Psoas muscle (tissue), 8 donors: ENCODE measurements around the gene TLX1. TPM values are rescaled to one million over a fixed set of nuclear protein-coding genes. Genes with fewer than 3 reads are reported as not detected.

Source experiments
- ATAC-seq, 4 donors: fragments of 200-7000 bp; cut with Tn5 transposase; one replicate each; pipeline ENCODE4 v1.9.1; 2020; ENCODE audit warnings: moderate library complexity in 3 of 4, mild to moderate bottlenecking in 2 of 4
- DNase-seq, 2 donors: peaks; one replicate each; pipeline ENCODE4 v3.0.0-alpha.2; 2020
- H3K27ac ChIP-seq: fragments of 200-600 bp; one replicate; pipeline ENCODE4 v1.8.0; 2022
- H3K27me3 ChIP-seq, 3 donors: fragments of 200-600 bp in 1 of 3; one replicate each; pipeline versions ENCODE4 v1.6.1 to v1.8.0; 2013 to 2022; ENCODE audit warnings: low read length in 2 of 3, mild to moderate bottlenecking in 2 of 3, moderate library complexity in 1 of 3; ENCODE audit not compliant: insufficient read depth in 3 of 3
- H3K36me3 ChIP-seq, 2 donors: fragments of 200-600 bp in 1 of 2; one replicate each; pipeline versions ENCODE4 v1.6.1 to v1.8.0; 2013 to 2022; ENCODE audit warnings: low read depth in 1 of 2, mild to moderate bottlenecking in 1 of 2, moderate library complexity in 1 of 2; ENCODE audit not compliant: insufficient read depth in 1 of 2
- H3K4me1 ChIP-seq: fragments of 200-600 bp; one replicate; pipeline ENCODE4 v1.8.0; 2022
- H3K4me3 ChIP-seq: fragments of 200-600 bp; one replicate; pipeline ENCODE4 v1.8.0; 2022; ENCODE audit warnings: mild to moderate bottlenecking
- H3K9me3 ChIP-seq: fragments of 200-600 bp; one replicate; pipeline ENCODE4 v1.8.0; 2022
- CTCF ChIP-seq: fragments of 200-600 bp; IDR thresholded peaks from one replicate; pipeline ENCODE4 v1.8.0; 2022; ENCODE audit warnings: antibody characterized with exemption
- WGBS, 3 donors: extraction: QIAGEN DNeasy Blood & Tissue Kit; methylation state at CpG; one replicate each; pipeline versions ENCODE4 v1.1.6 to v1.1.7; 2013; 5-methylcytosine and 5-hydroxymethylcytosine counted together
- intact Hi-C, 2 donors: fragments of 100-400 bp; cut with DNase I; formaldehyde crosslinking; loops; one replicate each; pipeline versions ENCODE4 v1.11.0 to v1.14.2; 2022
- polyA plus RNA-seq, 3 donors: library from polyadenylated mRNA; stranded (reverse); fragments of 200-250 nt; gene quantifications; one replicate each; pipeline ENCODE4 v1.2.3, GENCODE V29; 2013
- total RNA-seq, 4 donors: library from RNA; stranded (reverse); fragmentation: NEBNext Ultra II Directional in 2 of 4; extraction: Animal tissue kit (Norgen Biotek cat#: 25700) in 2 of 4; gene quantifications; one replicate each; pipeline versions ENCODE4 v1.2.1 to v1.2.4, GENCODE V29; 2021 to 2023
- donor health status: healthy with polysubstance abuse.
- donor health status: DM: no; HTN: no; CAD: no; lungs with moderate emphysema.
- donor health status: Bipolar disorder and iron deficiency.
- donor health status: healthy.
- donor health status: DM: yes; HTN: yes; CAD: no.
- donor health status: DM: no; HTN: no; CAD: no.
- donor health status: DM: no; HTN: no; CAD: no.
- donor health status: DM: yes; HTN: yes; CAD: no.

The TLX1 gene
- total and polyA plus RNA-seq, 7 donors = not detected

- Histone ChIP-seq H3K4me1 (no peaks in the 10 kb centered on the region), H3K4me3 (no peak overlapping the region), H3K36me3 (no peaks in the 10 kb centered on the region), H3K27ac (no peak overlapping the region), H3K27me3 (peaks cover 0 to 9% (median 0%) of the 10 kb centered on the region in 3 donors), H3K9me3 (no peaks in the 10 kb centered on the region)
- intact Hi-C loops = no loop called here
- WGBS, 3 donors = 58 to 80% (median 75%) methylated on average over 2 of the region's 2 CpGs
- DNase-seq = no peak
- ATAC-seq = no peak
- TF ChIP-seq CTCF = no peak
Observed at GRCh38 chr10:101182936-101183335, 51.8 kb downstream of the TLX1 start.

GRCh38 chr10:101183458-101184183 is 52.5 kb downstream of the TLX1 start:
- H3K4me1 ChIP-seq = no peaks in the 10 kb centered on the region
- H3K27me3 ChIP-seq = peaks cover 0 to 9% (median 0%) of the 10 kb centered on the region in 3 donors
- 72 to 82% (median 74%) methylated on average over 6 of the region's 6 CpGs for WGBS, 3 donors
- DNase-seq (no peak), ATAC-seq (no peak)
- no peak overlapping the region for H3K4me3 ChIP-seq
- intact Hi-C loops = no loop called here
- H3K27ac ChIP-seq = no peak overlapping the region
- no peaks in the 10 kb centered on the region for H3K36me3 ChIP-seq
- no peak for TF ChIP-seq CTCF
- H3K9me3 ChIP-seq = no peaks in the 10 kb centered on the region

Other genes starting within 250 kb of the TLX1 start
- 10 to 100 TPM; 11.5 to 26.9 (median 21.0) TPM for gene SLF2, start 218.3 kb upstream of the TLX1 start, total RNA-seq
- 10 to 100 TPM in 2 of 3 donors, 1 to 10 TPM in 1; 8.0 to 20.3 (median 11.5) TPM for gene SLF2, start 218.3 kb upstream of the TLX1 start, polyA plus RNA-seq
- gene SEMA4G, start 161.8 kb upstream of the TLX1 start, total RNA-seq = 1 to 10 TPM in 2 of 4 donors, under 1 TPM in 2; 0.74 to 1.4 (median 0.89) TPM
- gene SEMA4G, start 161.8 kb upstream of the TLX1 start, polyA plus RNA-seq = under 1 TPM; 0.08 to 0.48 (median 0.30) TPM
- gene MRPL43, start 143.8 kb upstream of the TLX1 start, total RNA-seq = 10 to 100 TPM; 56.6 to 90.1 (median 72.6) TPM
- gene MRPL43, start 143.8 kb upstream of the TLX1 start, polyA plus RNA-seq = 100 to 1,000 TPM; 106 to 159 (median 111) TPM
- 10 to 100 TPM; 11.0 to 29.0 (median 19.5) TPM for gene TWNK, start 143.8 kb upstream of the TLX1 start, total RNA-seq
- gene TWNK, start 143.8 kb upstream of the TLX1 start, polyA plus RNA-seq = 10 to 100 TPM; 14.7 to 23.8 (median 22.6) TPM
- 10 to 100 TPM; 20.1 to 66.0 (median 28.7) TPM for gene LZTS2, start 131.5 kb upstream of the TLX1 start, total RNA-seq
- 10 to 100 TPM; 19.0 to 24.6 (median 20.0) TPM for gene LZTS2, start 131.5 kb upstream of the TLX1 start, polyA plus RNA-seq
- gene PDZD7, start 100.2 kb upstream of the TLX1 start, total RNA-seq = under 1 TPM in 2 of 4 donors, not detected in 2; 0.08 to 0.54 TPM
- gene PDZD7, start 100.2 kb upstream of the TLX1 start, polyA plus RNA-seq = under 1 TPM; 0.04 to 0.30 (median 0.06) TPM
- 1 to 10 TPM; 4.4 to 7.0 (median 4.9) TPM for gene SFXN3, start 100.1 kb upstream of the TLX1 start, total RNA-seq
- 1 to 10 TPM; 3.2 to 6.1 (median 4.9) TPM for gene SFXN3, start 100.1 kb upstream of the TLX1 start, polyA plus RNA-seq
- 10 to 100 TPM in 1 of 4 donors, 1 to 10 TPM in 3; 1.5 to 10.7 (median 5.2) TPM for gene KAZALD1, start 69.3 kb upstream of the TLX1 start, total RNA-seq
- gene KAZALD1, start 69.3 kb upstream of the TLX1 start, polyA plus RNA-seq = 1 to 10 TPM; 1.9 to 3.1 (median 3.0) TPM
- 10 to 100 TPM in 1 of 4 donors, 1 to 10 TPM in 3; 6.2 to 12.3 (median 7.5) TPM for gene LBX1, start 98.2 kb downstream of the TLX1 start, total RNA-seq
- gene LBX1, start 98.2 kb downstream of the TLX1 start, polyA plus RNA-seq = 1 to 10 TPM; 1.8 to 7.9 (median 4.9) TPM
- gene BTRC, start 222.9 kb downstream of the TLX1 start, total RNA-seq = 10 to 100 TPM; 16.4 to 19.3 (median 17.0) TPM
- 10 to 100 TPM in 1 of 3 donors, 1 to 10 TPM in 2; 6.1 to 17.6 (median 7.8) TPM for gene BTRC, start 222.9 kb downstream of the TLX1 start, polyA plus RNA-seq